Fibroblast of skin of abdomen (primary cell): Measurements from ENCODE around the gene DLEU7.

Experiments used
- DNase-seq: peaks from one replicate; pipeline ENCODE4 v3.0.0-alpha.2; 2013

The DLEU7 gene

GRCh38 chr13:50842251-50842989 lies 1.1 kb downstream of the DLEU7 start:
- no peak for DNase-seq

GRCh38 chr13:50841786-50842185 lies 1.7 kb downstream of the DLEU7 start:
- no peak for DNase-seq

- DNase-seq: no peak
Measured at GRCh38 chr13:50840284-50840683, 3.2 kb downstream of the DLEU7 start.

DNA sequence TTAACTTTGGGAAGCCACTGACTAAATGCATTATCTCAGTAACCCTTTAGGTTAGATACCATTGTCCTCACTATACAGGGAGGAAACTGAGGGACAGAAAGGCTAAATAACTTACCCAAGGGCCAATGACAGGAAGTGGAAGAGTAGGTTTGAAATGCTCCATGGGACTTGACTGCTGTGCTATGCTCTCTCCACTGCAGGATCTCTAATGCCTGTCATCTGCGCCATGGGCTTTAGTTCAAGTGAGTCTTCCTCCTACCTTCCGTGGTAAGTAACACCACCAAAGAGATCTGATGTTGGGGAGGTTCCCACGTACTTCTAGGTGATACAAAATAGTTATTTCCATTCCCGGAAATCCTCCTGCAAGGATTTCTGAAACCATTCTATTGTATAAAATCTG lies 3.7 kb downstream of the DLEU7 start:
- no peak for DNase-seq

DNA sequence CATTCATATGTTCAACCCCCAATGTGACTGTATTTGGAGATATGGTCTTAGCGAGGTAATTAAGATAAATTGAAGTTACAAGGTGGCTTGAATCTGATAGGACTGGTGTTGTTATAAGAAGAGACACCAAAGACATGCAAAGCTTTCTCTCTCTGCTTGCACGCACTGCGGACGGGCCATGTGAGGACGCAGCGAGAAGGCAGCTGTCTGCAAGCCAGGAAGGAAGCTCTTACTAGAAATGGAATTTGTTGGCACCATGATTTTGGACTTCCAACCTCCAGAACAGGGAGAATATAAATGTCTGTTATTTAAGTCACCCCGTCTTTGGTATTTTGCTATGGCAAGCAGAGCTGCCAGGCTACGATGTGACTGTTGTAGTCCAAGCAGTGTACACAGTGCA lies 4.8 kb downstream of the DLEU7 start:
- no peak for DNase-seq

DNA sequence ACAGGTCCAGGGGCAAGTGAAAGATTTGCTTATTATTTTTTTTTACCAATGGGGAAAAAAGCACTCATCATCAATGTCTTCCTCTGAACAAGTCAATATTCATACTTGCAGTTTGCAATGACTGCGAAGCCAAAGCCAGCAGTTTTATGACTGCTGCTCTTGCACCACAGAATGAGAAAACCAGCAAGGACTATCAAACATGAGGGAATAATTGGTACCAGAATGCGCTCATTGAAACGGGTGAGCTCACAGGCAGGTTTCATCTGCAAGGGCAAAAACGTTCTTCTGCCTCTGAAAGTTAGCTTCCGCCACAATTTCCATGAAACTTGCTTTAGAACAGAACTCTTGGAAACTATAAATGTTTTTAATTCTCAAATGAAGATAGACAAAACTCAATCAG lies 5.5 kb downstream of the DLEU7 start:
- no peak for DNase-seq

DNA sequence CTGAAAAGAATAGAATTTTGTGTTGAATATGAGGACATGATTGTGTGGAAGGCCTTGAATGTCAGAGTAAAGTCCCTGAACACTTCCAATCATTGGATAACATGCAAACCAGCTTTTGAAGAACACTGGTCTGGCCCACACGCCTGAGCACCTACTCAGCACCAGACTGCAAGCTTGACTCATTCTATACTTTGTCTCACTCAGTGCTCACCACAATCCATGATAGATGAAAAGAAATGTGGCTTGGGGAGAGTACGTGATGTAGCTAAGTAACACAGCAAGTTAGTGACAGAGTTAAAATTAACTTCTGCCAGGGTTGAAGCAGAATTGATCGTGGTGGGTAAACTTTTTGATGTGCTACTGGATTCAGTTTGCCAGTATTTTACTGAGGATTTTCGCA lies 12.0 kb downstream of the DLEU7 start:
- no peak for DNase-seq

GRCh38 chr13:50829896-50830295 lies 13.6 kb downstream of the DLEU7 start:
- DNase-seq: peak; percentile 68

GRCh38 chr13:50829226-50829625 lies 14.3 kb downstream of the DLEU7 start:
- DNase-seq: no peak

GRCh38 chr13:50826035-50826434 lies 17.5 kb downstream of the DLEU7 start:
- DNase-seq: no peak

GRCh38 chr13:50812242-50812641 lies 31.2 kb downstream of the DLEU7 start:
- DNase-seq: peak; percentile 46

GRCh38 chr13:50810998-50811397 lies 32.5 kb downstream of the DLEU7 start:
- DNase-seq: no peak

GRCh38 chr13:50810468-50810867 lies 33.0 kb downstream of the DLEU7 start:
- DNase-seq: no peak

GRCh38 chr13:50809133-50810090 lies 34.1 kb downstream of the DLEU7 start:
- no peak for DNase-seq

DNA sequence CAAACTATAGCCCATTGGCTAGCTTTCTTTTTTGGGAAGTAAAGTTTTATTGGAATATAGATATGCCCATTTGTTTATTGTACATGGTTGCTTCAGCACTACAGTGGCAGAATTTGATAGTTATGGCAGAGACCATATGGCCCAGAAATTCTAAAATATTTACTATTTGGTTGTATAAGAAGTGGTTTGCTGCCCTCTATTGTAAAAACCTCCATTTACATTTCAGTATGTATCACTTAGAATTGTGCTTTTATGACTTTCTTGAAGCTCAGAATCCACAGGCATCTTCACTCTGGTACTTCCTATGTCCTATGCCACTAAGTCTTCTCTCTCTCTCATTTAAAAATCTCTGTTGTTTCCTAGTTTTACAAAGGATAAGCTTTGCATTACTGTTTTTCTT lies 37.7 kb downstream of the DLEU7 start:
- DNase-seq: peak; percentile 20

DNA sequence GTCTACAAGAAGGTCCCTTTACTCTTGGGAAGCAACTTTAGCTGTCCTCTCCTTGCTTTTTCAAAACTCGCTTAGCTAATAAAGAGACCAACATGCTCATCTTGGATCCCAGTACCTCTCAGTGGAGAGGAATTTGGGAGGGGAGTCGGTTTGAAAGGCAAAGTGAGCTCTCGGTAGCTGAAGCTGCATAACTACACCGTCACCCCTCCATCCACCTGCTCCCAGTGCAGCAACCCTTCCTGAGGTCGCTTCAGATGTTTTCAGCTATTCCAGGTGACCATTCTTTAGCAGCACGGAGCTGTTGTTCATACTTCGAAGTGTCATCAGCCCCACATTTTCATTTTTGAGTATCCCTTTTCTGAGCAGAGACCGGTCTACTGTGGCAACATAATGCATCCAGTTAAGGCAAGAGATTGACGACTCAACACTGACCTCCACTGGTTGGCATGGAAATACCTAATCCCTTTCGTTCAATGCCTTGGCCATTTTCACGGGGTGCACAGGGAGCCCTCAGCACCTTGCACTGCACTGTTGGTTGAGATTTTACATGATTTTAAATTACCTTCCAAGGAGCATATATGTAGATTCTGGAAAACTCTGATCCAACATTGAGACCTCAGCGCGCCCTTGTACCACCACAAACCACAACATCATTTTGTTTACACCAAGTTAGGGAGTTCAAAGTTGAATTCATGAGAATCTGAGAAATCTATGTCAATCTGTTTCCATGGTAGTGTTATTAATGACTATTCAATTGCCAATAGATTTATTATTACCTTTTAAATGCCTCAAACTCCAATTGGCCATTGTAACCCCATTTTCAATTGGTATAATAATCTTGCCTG lies 42.2 kb downstream of the DLEU7 start:
- peak; percentile 85 for DNase-seq

GRCh38 chr13:50800091-50800739 lies 43.3 kb downstream of the DLEU7 start:
- DNase-seq: no peak

- peak; percentile 88 for DNase-seq
Measured at GRCh38 chr13:50798923-50799322, 44.6 kb downstream of the DLEU7 start.

- no peak for DNase-seq
Measured at GRCh38 chr13:50797091-50797490, 46.4 kb downstream of the DLEU7 start.

- no peak for DNase-seq
Measured at GRCh38 chr13:50796463-50796862, 47.0 kb downstream of the DLEU7 start.

DNA sequence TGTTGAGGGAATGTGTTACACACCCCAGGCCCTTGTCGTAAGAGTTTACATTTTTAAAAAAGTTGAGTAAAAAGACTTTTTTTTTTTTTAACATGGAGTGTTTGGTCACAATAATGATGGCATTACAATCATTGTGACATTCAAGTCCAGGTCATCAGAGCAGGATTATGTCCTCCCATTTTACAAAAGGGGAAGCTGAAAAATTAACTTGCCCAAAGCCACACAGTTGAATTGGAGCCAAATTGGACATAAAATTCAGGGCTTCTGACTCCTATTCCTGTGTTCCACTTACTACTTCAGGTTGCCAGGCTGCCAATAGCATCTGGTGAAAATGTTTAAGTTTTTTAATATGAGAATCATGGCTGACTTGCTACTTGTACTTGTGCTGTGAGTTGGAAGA lies 49.3 kb downstream of the DLEU7 start:
- no peak for DNase-seq

DNA sequence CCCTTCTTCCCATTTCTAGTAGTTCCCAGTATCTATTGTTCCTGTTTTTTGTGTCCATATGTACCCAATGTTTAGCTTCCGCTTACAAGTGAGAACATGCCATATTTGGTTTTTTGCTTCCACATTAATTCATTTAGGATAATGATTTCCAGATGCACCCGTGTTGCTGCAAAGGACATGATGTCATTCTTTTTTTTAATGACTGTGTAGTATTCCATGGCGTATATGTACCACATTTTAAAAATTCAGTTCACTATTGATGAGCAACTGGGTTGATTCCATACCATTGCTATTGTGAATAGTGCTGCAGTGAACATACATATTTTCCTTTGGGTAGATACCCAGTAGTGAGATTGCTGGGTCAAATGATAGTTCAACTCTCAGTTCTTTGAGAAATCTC lies 50.5 kb downstream of the DLEU7 start:
- DNase-seq: no peak
